ENCODE measurements around the gene NEURL1. TPM values are rescaled to one million over a fixed set of nuclear protein-coding genes. Genes with fewer than 3 reads are reported as not detected.
A peak's percentile ranks its signal among the peaks of the same experiment; 100 is the strongest.

NEURL1 gene
- polyA plus RNA-seq, 3 donors: 3.0 to 17.2 (median 3.3) TPM

- peak overlapping the region; percentile 79 for H2AFZ ChIP-seq (ENCODE audit: insufficient read depth, low read depth, low read length, poor library complexity, severe bottlenecking)
- no peaks in the 10 kb centered on the region for H3K36me3 ChIP-seq (replicated peaks in 1 of 2; ENCODE audit: control insufficient read depth in 1 of 2, insufficient read depth in 2 of 2, low read length in 2 of 2)
- Mint-ChIP-seq H3K36me3 (peaks cover 0 to 5% of the 10 kb centered on the region in 2 donors), H3K4me3 (peak overlapping the region; percentile 62 to 82), H3K9me3 (peaks cover 0 to 11% (median 3%) of the 10 kb centered on the region in 7 donors), H3K27me3 (ENCODE audit: low read depth in 3 of 3) (peaks cover 0 to 8% (median 2%) of the 10 kb centered on the region in 3 donors), H3K4me1 (peaks cover 67% of the 10 kb centered on the region), H3K27ac (peak overlapping the region; percentile 84 to 93 (median 92))
- H3K79me2 ChIP-seq (ENCODE audit: insufficient read depth, low read length): no peaks in the 10 kb centered on the region
- H3K4me2 ChIP-seq (replicated peaks; ENCODE audit: extremely low read depth, low read length, poor library complexity, severe bottlenecking): peak overlapping the region; percentile 61
- H3K27ac ChIP-seq (ENCODE audit: low read depth in 1 of 2, low read length in 2 of 2): peak overlapping the region; percentile 90
- no peaks in the 10 kb centered on the region for H4K20me1 ChIP-seq (ENCODE audit: insufficient read depth, low read length)
- no peaks in the 10 kb centered on the region for H3K9me3 ChIP-seq (replicated peaks in 1 of 2; ENCODE audit: control insufficient read depth in 1 of 2, insufficient read depth in 1 of 2, low read length in 2 of 2)
- peak overlapping the region in 2 of 3 experiments; percentile 0 to 36 for H3K4me3 ChIP-seq (replicated peaks in 1 of 3; ENCODE audit: low read depth in 2 of 3, low read length in 3 of 3)
- no peak for TF ChIP-seq CTCF (IDR thresholded peaks at IDR 0.05)
- peaks cover 72 to 75% of the 10 kb centered on the region in 2 donors for H3K4me1 ChIP-seq (ENCODE audit: control insufficient read depth in 1 of 2, insufficient read depth in 2 of 2, low read length in 2 of 2)
- H3K27me3 ChIP-seq (ENCODE audit: control insufficient read depth in 2 of 2, insufficient read depth in 2 of 2, low read length in 2 of 2): no peaks in the 10 kb centered on the region
- intact Hi-C loops (cut with micrococcal nuclease): no loop called here
- peak; percentile 79 to 81 (median 80) for DNase-seq
- 5% methylated on average over 8 of the region's 14 CpGs for WGBS (ENCODE audit: insufficient coverage)
- H3K9ac ChIP-seq (ENCODE audit: insufficient read depth, low read length, poor library complexity, severe bottlenecking): peak overlapping the region; percentile 64
Observed at GRCh38 chr10:103470761-103471653, 22.5 kb upstream of the NEURL1 start.

GRCh38 chr10:103472005-103472404, 21.5 kb upstream of the NEURL1 start:
- Histone ChIP-seq H3K9ac (ENCODE audit: insufficient read depth, low read length, poor library complexity, severe bottlenecking) (peak overlapping the region; percentile 64), H3K4me1 (ENCODE audit: control insufficient read depth in 1 of 2, insufficient read depth in 2 of 2, low read length in 2 of 2) (peaks cover 70 to 75% of the 10 kb centered on the region in 2 donors), H3K27ac (ENCODE audit: low read depth in 1 of 2, low read length in 2 of 2) (peak overlapping the region; percentile 90), H2AFZ (ENCODE audit: insufficient read depth, low read depth, low read length, poor library complexity, severe bottlenecking) (peak overlapping the region; percentile 79), H3K36me3 (replicated peaks in 1 of 2; ENCODE audit: control insufficient read depth in 1 of 2, insufficient read depth in 2 of 2, low read length in 2 of 2) (no peaks in the 10 kb centered on the region), H3K79me2 (ENCODE audit: insufficient read depth, low read length) (no peaks in the 10 kb centered on the region), H3K4me3 (replicated peaks in 1 of 3; ENCODE audit: low read depth in 2 of 3, low read length in 3 of 3) (peak overlapping the region in 2 of 3 experiments; percentile 0 to 36), H3K9me3 (replicated peaks in 1 of 2; ENCODE audit: control insufficient read depth in 1 of 2, insufficient read depth in 1 of 2, low read length in 2 of 2) (no peaks in the 10 kb centered on the region), H4K20me1 (ENCODE audit: insufficient read depth, low read length) (no peaks in the 10 kb centered on the region), H3K27me3 (ENCODE audit: control insufficient read depth in 2 of 2, insufficient read depth in 2 of 2, low read length in 2 of 2) (no peaks in the 10 kb centered on the region), H3K4me2 (replicated peaks; ENCODE audit: extremely low read depth, low read length, poor library complexity, severe bottlenecking) (peak overlapping the region; percentile 61)
- Mint-ChIP-seq H3K27me3 (ENCODE audit: low read depth in 3 of 3) (peaks cover 0 to 8% (median 2%) of the 10 kb centered on the region in 3 donors), H3K27ac (peak overlapping the region; percentile 84 to 93 (median 92)), H3K9me3 (peaks cover 0 to 10% (median 3%) of the 10 kb centered on the region in 7 donors), H3K4me1 (peaks cover 62% of the 10 kb centered on the region), H3K4me3 (peak overlapping the region; percentile 62 to 82), H3K36me3 (peaks cover 0 to 5% of the 10 kb centered on the region in 2 donors)
- intact Hi-C loops (cut with micrococcal nuclease): no loop called here
- WGBS (ENCODE audit: insufficient coverage): 40% methylated on average over 2 of the region's 2 CpGs
- TF ChIP-seq CTCF (IDR thresholded peaks at IDR 0.05): no peak
- DNase-seq: no peak
